ENCODE data around the gene TBX1.

The TBX1 gene

DNA sequence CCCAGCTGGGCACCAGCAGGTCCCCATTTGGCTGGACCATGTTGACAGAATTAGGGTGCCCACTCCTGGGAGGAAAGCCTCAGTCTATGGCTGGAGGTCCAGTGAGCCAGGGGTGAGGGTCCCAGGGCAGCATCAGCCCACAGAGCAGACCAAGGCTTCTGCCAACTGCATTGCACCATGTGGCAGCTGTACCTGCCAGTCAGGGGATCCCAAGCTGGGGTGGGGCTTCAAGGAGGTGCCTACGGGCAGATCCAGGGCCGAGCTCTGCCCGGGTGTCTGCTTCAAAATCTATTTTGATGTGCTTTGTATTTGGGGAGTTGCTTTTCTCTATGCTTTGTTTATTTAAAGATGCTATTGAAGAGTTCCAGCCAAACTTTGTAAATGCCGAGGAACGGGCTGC, 26.8 kb upstream of the TBX1 start:
- Histone ChIP-seq H3K4me2 (ENCODE audit: low read length) (no peak overlapping the region), H3K4me1 (ENCODE audit: control insufficient read depth, insufficient read depth, low read length) (peaks cover 9% of the 10 kb centered on the region), H3K9me3 (replicated peaks; ENCODE audit: low read length) (no peaks in the 10 kb centered on the region), H3K27me3 (ENCODE audit: control insufficient read depth, insufficient read depth, low read length) (no peaks in the 10 kb centered on the region), H3K36me3 (ENCODE audit: insufficient read depth, low read length) (no peaks in the 10 kb centered on the region), H3K9ac (ENCODE audit: low read depth, low read length) (no peak overlapping the region), H3K4me3 (ENCODE audit: low read length) (no peak overlapping the region)

DNA sequence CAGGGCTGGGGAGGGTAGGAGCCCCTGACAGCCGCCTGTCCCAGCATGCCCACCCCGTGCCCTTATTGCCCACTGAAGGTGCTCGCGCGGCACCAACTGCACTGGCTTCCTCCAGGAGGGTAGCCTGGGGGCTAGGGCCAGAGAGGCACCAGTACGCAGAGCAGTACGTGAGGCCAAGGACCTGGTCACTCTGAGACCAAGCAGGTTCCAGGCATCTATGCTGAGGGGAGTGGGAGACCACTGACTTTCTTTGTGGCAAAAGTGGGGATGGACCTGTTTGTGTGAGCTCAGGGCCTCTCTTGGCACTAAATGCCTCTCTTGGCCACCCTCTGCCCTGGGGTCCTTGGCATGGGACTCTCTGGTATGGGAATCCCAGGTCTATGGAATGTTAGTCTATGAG, 26.4 kb upstream of the TBX1 start:
- Histone ChIP-seq H3K4me3 (ENCODE audit: low read length) (no peak overlapping the region), H3K36me3 (ENCODE audit: insufficient read depth, low read length) (no peaks in the 10 kb centered on the region), H3K4me2 (ENCODE audit: low read length) (no peak overlapping the region), H3K27me3 (ENCODE audit: control insufficient read depth, insufficient read depth, low read length) (no peaks in the 10 kb centered on the region), H3K4me1 (ENCODE audit: control insufficient read depth, insufficient read depth, low read length) (peaks cover 9% of the 10 kb centered on the region), H3K9me3 (replicated peaks; ENCODE audit: low read length) (no peaks in the 10 kb centered on the region), H3K9ac (ENCODE audit: low read depth, low read length) (no peak overlapping the region)

DNA sequence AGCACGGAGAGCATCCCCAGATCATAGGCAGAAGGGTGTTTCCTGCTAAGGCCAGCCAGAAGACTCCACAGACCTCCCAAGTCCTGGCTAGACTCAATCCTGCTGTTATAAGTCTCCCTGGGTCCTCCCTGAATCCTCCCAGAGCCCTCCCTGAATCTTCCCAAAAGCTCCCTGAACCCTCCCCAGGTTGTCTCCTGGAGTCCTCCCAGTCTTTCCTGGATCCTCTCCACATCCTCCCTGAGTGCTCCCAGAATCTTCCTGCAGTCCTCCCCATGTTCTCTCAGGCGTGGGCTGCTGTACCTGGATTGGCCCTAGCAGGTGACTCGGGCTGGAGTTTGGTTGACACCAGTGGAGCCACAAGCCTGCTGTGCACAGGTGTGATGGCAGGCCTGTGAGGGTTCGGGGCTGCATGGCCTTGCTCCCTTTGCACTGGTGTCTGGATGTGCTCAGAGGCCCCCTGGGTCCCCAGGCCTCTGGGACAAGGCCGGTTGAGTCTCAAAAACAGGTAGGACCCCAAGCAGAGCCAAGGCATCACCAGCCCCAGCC, 25.7 kb upstream of the TBX1 start:
- Histone ChIP-seq H3K9ac (ENCODE audit: low read depth, low read length) (no peak overlapping the region), H3K36me3 (ENCODE audit: insufficient read depth, low read length) (no peaks in the 10 kb centered on the region), H3K9me3 (replicated peaks; ENCODE audit: low read length) (no peaks in the 10 kb centered on the region), H3K27me3 (ENCODE audit: control insufficient read depth, insufficient read depth, low read length) (no peaks in the 10 kb centered on the region), H3K4me1 (ENCODE audit: control insufficient read depth, insufficient read depth, low read length) (peaks cover 13% of the 10 kb centered on the region), H3K4me3 (ENCODE audit: low read length) (no peak overlapping the region), H3K4me2 (ENCODE audit: low read length) (no peak overlapping the region)

DNA sequence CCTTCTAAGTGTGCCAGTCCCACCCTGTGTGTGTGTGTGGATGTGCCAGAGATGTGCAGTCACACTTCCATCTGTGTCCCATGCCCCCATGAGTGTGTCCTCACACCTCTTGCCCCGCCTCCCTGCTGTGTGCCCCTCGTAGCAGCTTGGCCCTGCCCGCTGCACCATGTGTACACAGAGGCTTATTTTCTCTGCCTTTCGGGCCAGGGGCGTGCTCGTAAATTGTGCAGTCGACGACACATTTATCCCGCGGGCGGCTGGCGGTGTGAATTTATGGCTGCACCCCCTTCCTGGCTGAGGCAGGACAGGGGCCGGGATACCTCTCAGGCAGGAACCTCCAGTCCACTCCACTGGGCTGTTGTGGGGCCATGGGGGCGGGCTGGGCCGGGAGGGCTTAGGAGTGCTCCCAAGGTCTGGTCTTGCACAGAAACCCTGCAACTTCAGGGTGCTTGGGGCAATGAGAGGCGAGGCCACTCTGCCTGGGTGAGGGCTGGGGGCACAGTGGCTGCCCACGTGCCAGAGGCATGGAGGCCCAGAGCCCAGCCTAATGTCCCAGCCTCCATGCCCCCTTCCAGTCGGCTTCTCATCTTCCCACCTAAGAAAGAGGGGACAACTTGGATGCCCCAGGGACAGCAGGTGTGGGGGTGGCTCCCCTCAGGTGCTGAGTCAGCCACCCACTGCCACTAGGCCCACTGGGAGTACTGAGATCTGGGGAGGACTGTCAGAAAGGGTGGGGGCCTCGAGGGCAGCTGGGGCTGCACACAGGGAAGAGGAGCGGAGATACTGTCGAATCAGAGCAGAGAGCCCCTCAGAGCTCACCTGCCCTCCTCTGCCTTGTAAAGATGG, 24.7 kb upstream of the TBX1 start:
- no peaks in the 10 kb centered on the region for H3K36me3 ChIP-seq (ENCODE audit: insufficient read depth, low read length)
- no peak overlapping the region for H3K9ac ChIP-seq (ENCODE audit: low read depth, low read length)
- H3K4me2 ChIP-seq (ENCODE audit: low read length), result no peak overlapping the region
- no peaks in the 10 kb centered on the region for H3K9me3 ChIP-seq (replicated peaks; ENCODE audit: low read length)
- no peak overlapping the region for H3K4me3 ChIP-seq (ENCODE audit: low read length)
- H3K4me1 ChIP-seq (ENCODE audit: control insufficient read depth, insufficient read depth, low read length), result peaks cover 5% of the 10 kb centered on the region
- H3K27me3 ChIP-seq (ENCODE audit: control insufficient read depth, insufficient read depth, low read length), result no peaks in the 10 kb centered on the region

DNA sequence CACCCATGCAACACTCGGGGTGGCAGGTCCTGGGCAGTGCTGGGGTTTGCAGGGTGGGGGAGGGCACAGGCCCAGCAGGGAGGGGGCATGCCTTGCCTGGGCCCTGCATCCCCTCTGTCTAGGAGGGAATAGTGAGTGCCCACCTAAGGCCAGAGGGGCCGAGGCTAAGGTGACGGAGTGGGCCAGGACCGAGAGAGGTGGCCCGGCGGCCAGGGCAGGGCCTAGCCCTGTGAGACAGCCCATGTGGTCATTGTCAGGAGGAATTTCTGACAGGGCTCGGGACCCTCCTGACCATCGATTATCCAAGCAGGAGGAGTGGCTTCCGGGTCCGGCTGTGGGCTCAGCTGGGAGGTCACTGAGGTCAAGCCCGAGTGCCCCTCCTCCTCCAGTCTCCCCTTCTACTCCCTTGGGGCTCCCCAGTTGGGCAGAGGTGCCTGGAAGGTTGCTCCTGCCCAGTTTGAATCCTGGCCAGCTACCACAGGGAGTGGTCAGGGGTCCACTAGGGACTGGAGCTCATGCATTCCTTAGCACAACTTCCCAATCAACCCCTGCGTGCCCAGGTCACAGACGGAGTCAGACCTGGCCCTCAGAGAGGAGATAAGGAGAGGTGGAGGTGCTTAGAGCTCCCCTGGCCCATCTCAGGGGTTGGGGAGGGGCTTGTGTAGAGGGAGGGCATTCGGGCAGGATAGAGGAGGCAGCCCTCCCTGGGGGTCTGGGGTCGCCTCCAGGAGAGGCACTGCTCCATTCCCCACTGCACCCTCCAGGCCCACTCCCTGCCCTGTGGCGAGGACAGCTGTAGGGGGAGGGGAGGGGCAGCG, 22.5 kb upstream of the TBX1 start:
- H3K9me3 ChIP-seq (replicated peaks; ENCODE audit: low read length), result no peaks in the 10 kb centered on the region
- peaks cover 4% of the 10 kb centered on the region for H3K4me1 ChIP-seq (ENCODE audit: control insufficient read depth, insufficient read depth, low read length)
- no peak overlapping the region for H3K4me2 ChIP-seq (ENCODE audit: low read length)
- no peak overlapping the region for H3K4me3 ChIP-seq (ENCODE audit: low read length)
- H3K36me3 ChIP-seq (ENCODE audit: insufficient read depth, low read length), result no peaks in the 10 kb centered on the region
- no peaks in the 10 kb centered on the region for H3K27me3 ChIP-seq (ENCODE audit: control insufficient read depth, insufficient read depth, low read length)
- H3K9ac ChIP-seq (ENCODE audit: low read depth, low read length), result no peak overlapping the region

DNA sequence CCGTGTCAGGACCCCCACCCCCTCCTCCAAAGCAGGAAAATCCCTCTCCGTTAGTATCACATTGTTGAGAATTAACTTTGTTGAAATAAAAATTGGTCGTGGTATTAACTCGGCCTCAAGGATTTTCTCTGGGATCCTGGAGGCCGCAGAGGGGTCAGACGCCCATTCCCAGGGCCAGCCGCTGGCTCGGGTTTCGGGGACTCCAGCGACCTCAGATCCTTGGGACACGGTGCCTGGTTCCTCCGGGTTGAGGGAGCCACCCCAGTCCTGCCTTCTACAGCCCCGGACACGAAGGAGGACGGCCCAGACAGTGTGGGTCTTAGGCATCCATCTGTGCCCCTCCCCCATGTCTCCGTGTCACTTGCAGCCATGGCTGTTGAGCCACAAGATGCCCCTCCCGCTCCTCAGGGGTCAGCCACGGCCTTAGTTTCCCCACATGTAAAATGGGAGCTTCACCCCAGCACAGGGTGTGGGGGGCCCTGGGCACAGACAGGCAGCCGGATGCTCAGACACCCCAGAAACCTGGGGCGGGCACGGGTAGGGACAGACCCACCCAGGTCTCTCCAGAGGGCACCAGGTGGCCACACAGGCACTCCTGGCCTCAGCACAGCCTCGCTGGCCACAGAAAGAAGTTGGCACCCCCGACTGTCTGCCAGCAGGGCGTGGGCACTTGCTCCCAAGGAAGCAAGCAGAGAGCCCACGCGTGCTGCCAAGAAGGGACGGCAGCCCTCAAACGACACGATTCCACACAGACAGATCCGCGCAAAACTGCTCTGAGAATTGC, 21.7 kb upstream of the TBX1 start:
- no peaks in the 10 kb centered on the region for H3K27me3 ChIP-seq (ENCODE audit: control insufficient read depth, insufficient read depth, low read length)
- no peaks in the 10 kb centered on the region for H3K9me3 ChIP-seq (replicated peaks; ENCODE audit: low read length)
- H3K4me2 ChIP-seq (ENCODE audit: low read length), result no peak overlapping the region
- H3K4me1 ChIP-seq (ENCODE audit: control insufficient read depth, insufficient read depth, low read length), result peaks cover 4% of the 10 kb centered on the region
- H3K36me3 ChIP-seq (ENCODE audit: insufficient read depth, low read length), result no peaks in the 10 kb centered on the region
- H3K9ac ChIP-seq (ENCODE audit: low read depth, low read length), result no peak overlapping the region
- H3K4me3 ChIP-seq (ENCODE audit: low read length), result no peak overlapping the region

DNA sequence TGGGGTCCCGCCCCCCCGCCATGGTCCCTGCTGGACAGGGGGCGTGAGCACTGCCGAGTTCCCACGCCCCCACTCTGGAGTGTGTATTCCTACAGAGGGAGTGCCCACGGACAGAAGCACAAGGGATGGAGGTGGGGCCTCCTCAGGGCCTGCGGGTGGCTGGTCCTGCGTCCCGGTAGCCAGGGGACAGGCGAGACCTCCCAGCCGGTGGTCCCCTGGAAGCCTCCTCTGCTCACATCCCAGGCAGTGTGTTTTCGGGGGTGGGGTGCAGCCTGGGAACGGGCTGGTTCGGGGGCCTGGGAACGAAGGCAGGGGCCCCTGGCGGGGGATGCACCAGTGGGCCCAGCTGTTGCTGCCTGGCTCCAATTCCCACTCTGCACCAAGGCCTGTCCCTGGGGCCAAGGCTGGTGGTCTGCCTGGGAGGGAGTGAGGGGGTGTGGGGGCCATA, 21.1 kb upstream of the TBX1 start:
- Histone ChIP-seq H3K9me3 (replicated peaks; ENCODE audit: low read length) (no peaks in the 10 kb centered on the region), H3K9ac (ENCODE audit: low read depth, low read length) (no peak overlapping the region), H3K4me1 (ENCODE audit: control insufficient read depth, insufficient read depth, low read length) (peaks cover 4% of the 10 kb centered on the region), H3K4me3 (ENCODE audit: low read length) (no peak overlapping the region), H3K27me3 (ENCODE audit: control insufficient read depth, insufficient read depth, low read length) (no peaks in the 10 kb centered on the region), H3K4me2 (ENCODE audit: low read length) (no peak overlapping the region), H3K36me3 (ENCODE audit: insufficient read depth, low read length) (no peaks in the 10 kb centered on the region)

DNA sequence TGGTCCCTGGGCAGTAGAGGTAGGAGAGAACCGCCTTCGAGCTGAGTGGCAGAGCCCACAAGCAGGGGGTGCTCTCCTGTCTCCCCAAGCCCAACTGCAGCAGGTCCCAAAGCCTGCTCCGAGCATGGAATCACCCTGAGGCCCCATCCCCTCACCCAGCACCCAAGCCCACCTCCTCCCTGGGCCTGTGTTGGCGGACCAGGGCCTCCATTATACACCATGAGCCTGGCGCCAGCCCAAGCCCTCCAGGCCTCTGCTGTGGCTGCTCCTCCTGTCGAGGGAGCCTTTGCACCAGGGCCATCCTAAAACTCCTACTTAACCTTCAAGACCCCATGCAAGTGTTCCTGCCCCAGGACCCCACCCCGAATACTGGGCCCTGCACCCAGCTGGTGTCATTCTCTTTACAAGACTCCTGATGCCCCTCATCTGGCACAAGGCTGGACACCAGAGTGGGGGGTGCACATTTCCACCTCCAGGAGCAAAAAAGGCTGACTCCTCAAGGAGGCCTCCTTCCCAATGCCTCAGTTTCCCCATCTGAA, 20.6 kb upstream of the TBX1 start:
- Histone ChIP-seq H3K36me3 (ENCODE audit: insufficient read depth, low read length) (no peaks in the 10 kb centered on the region), H3K4me3 (ENCODE audit: low read length) (no peak overlapping the region), H3K27me3 (ENCODE audit: control insufficient read depth, insufficient read depth, low read length) (no peaks in the 10 kb centered on the region), H3K9me3 (replicated peaks; ENCODE audit: low read length) (no peaks in the 10 kb centered on the region), H3K4me2 (ENCODE audit: low read length) (no peak overlapping the region), H3K9ac (ENCODE audit: low read depth, low read length) (no peak overlapping the region), H3K4me1 (ENCODE audit: control insufficient read depth, insufficient read depth, low read length) (peaks cover 6% of the 10 kb centered on the region)

DNA sequence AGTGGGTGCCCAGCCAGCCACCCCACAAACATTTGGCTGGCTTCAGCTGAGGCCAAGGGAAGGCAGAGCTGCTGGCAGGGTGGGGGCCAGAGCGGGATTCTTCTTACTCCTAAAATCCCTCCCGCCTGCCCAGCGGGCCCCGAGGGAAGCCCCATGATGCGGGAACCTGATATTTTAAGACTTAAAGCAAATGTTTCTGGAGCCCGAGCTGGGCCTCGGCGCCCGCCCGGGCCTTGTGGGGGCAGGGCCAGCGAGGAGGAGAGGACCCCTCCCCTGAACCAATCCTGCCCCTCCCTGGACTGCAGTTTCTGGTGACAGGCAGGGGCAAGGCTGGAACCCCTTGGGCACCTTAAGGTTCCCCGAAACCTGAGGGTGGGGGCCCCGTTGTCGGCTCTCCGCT, 20.0 kb upstream of the TBX1 start:
- H3K9me3 ChIP-seq (replicated peaks; ENCODE audit: low read length), result no peaks in the 10 kb centered on the region

DNA sequence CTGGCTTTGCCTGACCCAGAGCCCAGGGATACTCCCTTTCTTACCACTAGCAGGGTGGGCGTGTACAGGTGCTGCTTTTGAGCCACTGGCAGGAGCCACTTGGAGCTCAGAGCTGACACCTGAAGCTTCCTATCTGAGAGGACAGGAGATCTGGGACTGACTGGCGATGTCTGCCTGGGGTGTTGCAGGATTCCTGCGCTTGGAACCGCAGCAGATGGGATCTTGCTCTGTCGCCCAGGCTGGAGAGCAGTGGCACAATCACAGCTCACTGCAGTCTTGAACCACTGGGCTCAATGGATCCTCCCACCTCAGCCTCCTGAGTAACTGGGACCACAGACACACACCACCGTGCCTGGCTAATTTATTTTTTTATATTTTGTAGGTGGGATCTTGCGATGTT, 19.5 kb upstream of the TBX1 start:
- Histone ChIP-seq H3K36me3 (ENCODE audit: insufficient read depth, low read length) (no peaks in the 10 kb centered on the region), H3K9ac (ENCODE audit: low read depth, low read length) (no peak overlapping the region), H3K4me2 (ENCODE audit: low read length) (no peak overlapping the region), H3K4me3 (ENCODE audit: low read length) (no peak overlapping the region), H3K27me3 (ENCODE audit: control insufficient read depth, insufficient read depth, low read length) (no peaks in the 10 kb centered on the region), H3K9me3 (replicated peaks; ENCODE audit: low read length) (no peaks in the 10 kb centered on the region), H3K4me1 (ENCODE audit: control insufficient read depth, insufficient read depth, low read length) (peaks cover 16% of the 10 kb centered on the region)

More for the DNA sequence above, 20.0 kb upstream of the TBX1 start:
- Histone ChIP-seq H3K4me3 (ENCODE audit: low read length) (no peak overlapping the region), H3K4me1 (ENCODE audit: control insufficient read depth, insufficient read depth, low read length) (peaks cover 12% of the 10 kb centered on the region), H3K27me3 (ENCODE audit: control insufficient read depth, insufficient read depth, low read length) (no peaks in the 10 kb centered on the region), H3K36me3 (ENCODE audit: insufficient read depth, low read length) (no peaks in the 10 kb centered on the region), H3K4me2 (ENCODE audit: low read length) (no peak overlapping the region), H3K9ac (ENCODE audit: low read depth, low read length) (no peak overlapping the region)
